Common myeloid progenitor, CD34-positive (primary cell): ENCODE data around the gene REV3L.
"Not testable (repeated sequence)": the region's sequence is repeated elsewhere in the genome, so short reads cannot be mapped to it uniquely, and the experiment has no call there.

Source experiments
- CTCF ChIA-PET: fragments of 350-600 bp; sonication (Branson Sonifier 250); formaldehyde crosslinking; loops from one replicate; lab custom pipeline; 2021; ENCODE audit warnings: antibody characterized with exemption; lab: Charles Lee
- POLR2A ChIA-PET: fragments of 350-600 bp; sonication (Branson Sonifier 250); formaldehyde crosslinking; loops from one replicate; lab custom pipeline; 2021; ENCODE audit warnings: antibody characterized with exemption; lab: Charles Lee
- DNase-seq, 3 donors: peaks; one replicate each; pipeline versions ENCODE4 v3.0.0 to v3.0.0-alpha.2; 2013
- H3K27ac ChIP-seq, 2 experiments: 1 replicate in 1 of 2; 2 replicates in 1 of 2; pipeline ENCODE4 v1.7.0; 2013; ENCODE audit warnings: inconsistent platforms in 2 of 2, low read length in 2 of 2, mild to moderate bottlenecking in 2 of 2, low read depth in 1 of 2, moderate library complexity in 1 of 2; ENCODE audit not compliant: severe bottlenecking in 2 of 2, insufficient read depth in 1 of 2, poor library complexity in 1 of 2
- H3K27me3 ChIP-seq, 5 experiments: replicated peaks in 2 of 5; 1 replicate in 3 of 5; 2 replicates in 2 of 5; pipeline versions ENCODE4 v1.6.1 to v1.7.0; 2013; ENCODE audit warnings: low read length in 4 of 5, mild to moderate bottlenecking in 2 of 5, moderate library complexity in 2 of 5, inconsistent platforms in 1 of 5; ENCODE audit not compliant: insufficient read depth in 5 of 5, control insufficient read depth in 4 of 5
- H3K36me3 ChIP-seq, 4 experiments: 1 replicate in 2 of 4; 2 replicates in 2 of 4; pipeline versions ENCODE4 v1.6.1 to v1.7.0; 2013; ENCODE audit warnings: low read length in 3 of 4, control low read depth in 1 of 4, mild to moderate bottlenecking in 1 of 4; ENCODE audit not compliant: control insufficient read depth in 4 of 4, insufficient read depth in 4 of 4
- H3K4me1 ChIP-seq, 4 experiments: 1 replicate in 3 of 4; 2 replicates in 1 of 4; pipeline versions ENCODE4 v1.6.1 to v1.7.1; 2013; ENCODE audit warnings: low read length in 3 of 4, mild to moderate bottlenecking in 3 of 4, control low read depth in 1 of 4, inconsistent platforms in 1 of 4, moderate library complexity in 1 of 4; ENCODE audit not compliant: control insufficient read depth in 4 of 4, insufficient read depth in 4 of 4; ENCODE audit errors: control extremely low read depth in 1 of 4
- H3K4me3 ChIP-seq, 7 experiments: 1 replicate in 4 of 7; 2 replicates in 3 of 7; pipeline versions ENCODE4 v1.5.1 to v1.7.0; 2013; ENCODE audit warnings: mild to moderate bottlenecking in 7 of 7, low read length in 6 of 7, moderate library complexity in 6 of 7, inconsistent platforms in 2 of 7, low read depth in 2 of 7, control low read depth in 1 of 7; ENCODE audit not compliant: insufficient read depth in 4 of 7, control insufficient read depth in 1 of 7; ENCODE audit errors: extremely low read depth in 1 of 7
- H3K9me3 ChIP-seq, 5 experiments: 1 replicate in 4 of 5; 2 replicates in 1 of 5; pipeline versions ENCODE4 v1.6.1 to v1.7.1; 2013; ENCODE audit warnings: low read length in 4 of 5, mild to moderate bottlenecking in 2 of 5, inconsistent platforms in 1 of 5, low read depth in 1 of 5, moderate library complexity in 1 of 5; ENCODE audit not compliant: control insufficient read depth in 4 of 5, insufficient read depth in 2 of 5; ENCODE audit errors: control extremely low read depth in 1 of 5
- WGBS: methylation state at CpG from one replicate; pipeline ENCODE4 v1.1.5; 2013; ENCODE audit not compliant: insufficient coverage; 5-methylcytosine and 5-hydroxymethylcytosine counted together

REV3L gene

GRCh38 chr6:111290689-111291335, 192.2 kb downstream of the REV3L start:
- H3K27me3 ChIP-seq, DNase-seq, H3K36me3 ChIP-seq, H3K4me1 ChIP-seq, POLR2A ChIA-PET, H3K4me3 ChIP-seq, H3K27ac ChIP-seq, H3K9me3 ChIP-seq, CTCF ChIA-PET: not testable (repeated sequence)
- whole genome bisulfite sequencing = 95% methylated on average over 4 of the region's 5 CpGs

- H3K27me3 ChIP-seq, DNase-seq, H3K4me3 ChIP-seq, H3K4me1 ChIP-seq, H3K27ac ChIP-seq, POLR2A ChIA-PET, H3K9me3 ChIP-seq: not testable (repeated sequence)
- H3K36me3 ChIP-seq = peaks cover 6 to 26% (median 15%) of the 10 kb centered on the region in 4 experiments
- CTCF ChIA-PET = interaction anchor here (0.6 to 1.4 kb wide), 2 partner anchors 13 to 194 kb away, joined by 3 to 4 read pairs; no protein-coding TSS in a partner anchor
- no CpG with 5 or more reads among the region's 5 CpGs for WGBS
Measured at GRCh38 chr6:111284356-111284755, 198.7 kb downstream of the REV3L start.

GRCh38 chr6:111283707-111284106, 199.3 kb downstream of the REV3L start:
- Histone ChIP-seq H3K27ac (no peak overlapping the region), H3K4me3 (no peak overlapping the region), H3K9me3 (peaks cover 0 to 8% (median 4%) of the 10 kb centered on the region in 5 experiments), H3K27me3 (no peaks in the 10 kb centered on the region), H3K4me1 (no peaks in the 10 kb centered on the region), H3K36me3 (peaks cover 10 to 31% (median 19%) of the 10 kb centered on the region in 4 experiments)
- POLR2A ChIA-PET = no interaction called here
- no peak for DNase-seq
- 91% methylated on average over 2 of the region's 2 CpGs for WGBS
- CTCF ChIA-PET = interaction anchor here (0.6 kb wide), 1 partner anchor 194 kb away, joined by 4 read pairs; no protein-coding TSS in a partner anchor

GRCh38 chr6:111282515-111282914, 200.5 kb downstream of the REV3L start:
- Histone ChIP-seq H3K4me1 (no peaks in the 10 kb centered on the region), H3K9me3 (peaks cover 0 to 18% (median 4%) of the 10 kb centered on the region in 5 experiments), H3K27ac (no peak overlapping the region), H3K27me3 (no peaks in the 10 kb centered on the region), H3K36me3 (peaks cover 21 to 43% (median 30%) of the 10 kb centered on the region in 4 experiments), H3K4me3 (no peak overlapping the region)
- WGBS = no CpG with 5 or more reads among the region's 1 CpG
- CTCF ChIA-PET = no interaction called here
- POLR2A ChIA-PET = no interaction called here
- DNase-seq = no peak

GRCh38 chr6:111280445-111280955, 202.5 kb downstream of the REV3L start:
- CTCF ChIA-PET = interaction anchor here (0.9 to 1.1 kb wide), 2 partner anchors 11 to 367 kb away, joined by 3 read pairs; no protein-coding TSS in a partner anchor
- Histone ChIP-seq H3K4me1 (no peaks in the 10 kb centered on the region), H3K4me3 (no peak overlapping the region), H3K9me3 (peaks cover 0 to 37% (median 18%) of the 10 kb centered on the region in 5 experiments), H3K27me3 (no peaks in the 10 kb centered on the region), H3K36me3 (peaks cover 40 to 63% (median 48%) of the 10 kb centered on the region in 4 experiments), H3K27ac (no peak overlapping the region)
- no CpG with 5 or more reads among the region's 4 CpGs for WGBS
- POLR2A ChIA-PET = no interaction called here
- DNase-seq = no peak

GRCh38 chr6:111278731-111279130, 204.3 kb downstream of the REV3L start:
- ChIA-PET POLR2A (no interaction called here), CTCF (no interaction called here)
- Histone ChIP-seq H3K4me1 (no peaks in the 10 kb centered on the region), H3K4me3 (no peak overlapping the region), H3K27ac (no peak overlapping the region), H3K36me3 (peaks cover 42 to 81% (median 58%) of the 10 kb centered on the region in 4 experiments), H3K27me3 (no peaks in the 10 kb centered on the region), H3K9me3 (peaks cover 3 to 52% (median 29%) of the 10 kb centered on the region in 5 experiments)
- no peak for DNase-seq
- WGBS = 100% methylated on average over 2 of the region's 2 CpGs

GRCh38 chr6:111277819-111278218, 205.2 kb downstream of the REV3L start:
- Histone ChIP-seq H3K9me3 (peaks cover 5 to 61% (median 35%) of the 10 kb centered on the region in 5 experiments), H3K4me1 (no peaks in the 10 kb centered on the region), H3K4me3 (no peak overlapping the region), H3K27ac (no peak overlapping the region), H3K36me3 (peaks cover 44 to 84% (median 63%) of the 10 kb centered on the region in 4 experiments), H3K27me3 (no peaks in the 10 kb centered on the region)
- ChIA-PET POLR2A (no interaction called here), CTCF (interaction anchor here (0.8 to 1.2 kb wide), 2 partner anchors 15 to 57 kb away, joined by 3 to 4 read pairs; no protein-coding TSS in a partner anchor)
- whole genome bisulfite sequencing = 100% methylated on average over 1 of the region's 1 CpG
- DNase-seq = no peak
